NCI-H446 treated with DMSO at 0.1 percent for 48 hours (cell line): ENCODE data around the gene ENAM.
"Not testable (repeated sequence)": the region's sequence is repeated elsewhere in the genome, so short reads cannot be mapped to it uniquely, and the experiment has no call there.

Experiments used
- DNase-seq: peaks from one replicate; lab custom pipeline; 2025; lab: John Stamatoyannopoulos, UW

The ENAM gene

GRCh38 chr4:70624226-70624793 is 4.2 kb upstream of the ENAM start:
- no peak for DNase-seq

GRCh38 chr4:70627620-70628019 is 924 bp upstream of the ENAM start:
- DNase-seq, result no peak

- DNase-seq, result no peak
Observed at GRCh38 chr4:70629469-70630090, 1.0 kb downstream of the ENAM start.

GRCh38 chr4:70630162-70630561 is 1.6 kb downstream of the ENAM start:
- no peak for DNase-seq

GRCh38 chr4:70632028-70632427 is 3.5 kb downstream of the ENAM start:
- no peak for DNase-seq

GRCh38 chr4:70634482-70634881 is 5.9 kb downstream of the ENAM start:
- DNase-seq, result no peak

- DNase-seq, result no peak
Observed at GRCh38 chr4:70637239-70637913, 8.8 kb downstream of the ENAM start.

- DNase-seq, result no peak
Observed at GRCh38 chr4:70640192-70640591, 11.6 kb downstream of the ENAM start.

- DNase-seq, result not testable (repeated sequence)
Observed at GRCh38 chr4:70650741-70651140, 22.2 kb downstream of the ENAM start.

- DNase-seq, result no peak
Observed at GRCh38 chr4:70651864-70652506, 23.4 kb downstream of the ENAM start.

GRCh38 chr4:70654605-70655011 is 26.1 kb downstream of the ENAM start:
- DNase-seq, result no peak

GRCh38 chr4:70657326-70657725 is 28.8 kb downstream of the ENAM start:
- no peak for DNase-seq

- no peak for DNase-seq
Observed at GRCh38 chr4:70658418-70658817, 29.9 kb downstream of the ENAM start.

- no peak for DNase-seq
Observed at GRCh38 chr4:70660106-70660505, 31.6 kb downstream of the ENAM start.

GRCh38 chr4:70661309-70661922 is 32.9 kb downstream of the ENAM start:
- DNase-seq, result not testable (repeated sequence)

- DNase-seq, result no peak
Observed at GRCh38 chr4:70666369-70666768, 37.8 kb downstream of the ENAM start, which contains the start of gene JCHAIN. Gene JCHAIN, minus strand, starts transcription at chr4:70666508. Its CDS starts 18 bp downstream, at chr4:70666490.

GRCh38 chr4:70667740-70668535 is 39.4 kb downstream of the ENAM start:
- DNase-seq, result no peak

- DNase-seq, result no peak
Observed at GRCh38 chr4:70670332-70671014, 41.9 kb downstream of the ENAM start.

- no peak for DNase-seq
Observed at GRCh38 chr4:70671091-70671490, 42.5 kb downstream of the ENAM start.

GRCh38 chr4:70674191-70674590 is 45.6 kb downstream of the ENAM start:
- no peak for DNase-seq

- DNase-seq, result no peak
Observed at GRCh38 chr4:70674731-70675130, 46.2 kb downstream of the ENAM start.
